B cell (primary cell): Measurements from ENCODE around the gene SRSF10.

Experiments used
- EZH2 ChIP-seq: IDR thresholded peaks from 2 replicates; pipeline ENCODE4 v1.6.1; 2012; ENCODE audit warnings: borderline replicate concordance, low read depth, mild to moderate bottlenecking, moderate library complexity, low read length; ENCODE audit not compliant: insufficient read depth, poor library complexity, severe bottlenecking
- TF ChIP-seq, protein P1 (sequence below): fragments of 200-600 bp; IDR thresholded peaks from one replicate; pipeline ENCODE4 v1.8.0; 2022; ENCODE audit warnings: antibody characterized with exemption, mild to moderate bottlenecking

DNA sequence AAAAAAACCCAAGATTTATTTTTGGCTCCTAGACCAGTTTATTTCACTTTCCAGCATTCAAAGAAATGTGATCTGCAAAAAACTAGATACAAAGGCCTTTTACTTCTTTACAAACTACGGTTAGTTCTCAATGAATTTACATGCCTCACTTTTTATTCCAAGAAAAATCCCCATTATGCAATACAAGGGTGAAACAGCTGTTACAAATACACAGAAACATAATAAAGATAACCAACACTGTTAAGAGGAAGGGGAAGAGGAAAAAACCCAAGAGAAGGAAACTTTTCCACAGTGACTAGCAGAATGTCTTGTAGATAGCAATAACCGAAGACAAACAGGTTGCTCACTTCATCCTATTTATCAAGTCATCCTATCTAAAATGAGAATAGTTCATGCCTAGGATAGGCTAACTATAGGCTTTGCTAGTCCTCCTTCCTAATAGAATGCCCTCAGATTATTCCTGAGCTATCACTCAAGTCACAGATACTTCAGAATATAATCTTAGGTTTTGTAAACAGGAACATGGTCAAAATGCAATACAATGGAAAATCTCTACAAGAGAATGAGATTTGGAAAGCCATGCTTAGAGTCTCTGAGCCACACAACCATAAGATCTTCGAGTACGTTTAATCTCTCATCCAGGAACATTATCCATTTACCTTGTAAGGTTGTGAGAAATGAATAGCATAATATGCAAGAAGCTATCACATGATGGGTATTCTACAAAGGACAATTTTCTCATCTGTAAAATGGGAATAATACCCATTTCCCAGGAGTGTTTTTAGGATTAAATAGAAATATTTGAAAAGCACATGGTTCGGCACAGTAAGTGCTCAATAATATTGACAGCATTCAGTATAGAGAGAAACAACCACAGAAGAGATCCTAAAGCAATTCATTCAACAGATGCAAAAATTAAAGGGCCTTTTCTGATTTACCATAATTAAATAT is 15.1 kb downstream of the SRSF10 start:
- TF ChIP-seq, protein P1, sequence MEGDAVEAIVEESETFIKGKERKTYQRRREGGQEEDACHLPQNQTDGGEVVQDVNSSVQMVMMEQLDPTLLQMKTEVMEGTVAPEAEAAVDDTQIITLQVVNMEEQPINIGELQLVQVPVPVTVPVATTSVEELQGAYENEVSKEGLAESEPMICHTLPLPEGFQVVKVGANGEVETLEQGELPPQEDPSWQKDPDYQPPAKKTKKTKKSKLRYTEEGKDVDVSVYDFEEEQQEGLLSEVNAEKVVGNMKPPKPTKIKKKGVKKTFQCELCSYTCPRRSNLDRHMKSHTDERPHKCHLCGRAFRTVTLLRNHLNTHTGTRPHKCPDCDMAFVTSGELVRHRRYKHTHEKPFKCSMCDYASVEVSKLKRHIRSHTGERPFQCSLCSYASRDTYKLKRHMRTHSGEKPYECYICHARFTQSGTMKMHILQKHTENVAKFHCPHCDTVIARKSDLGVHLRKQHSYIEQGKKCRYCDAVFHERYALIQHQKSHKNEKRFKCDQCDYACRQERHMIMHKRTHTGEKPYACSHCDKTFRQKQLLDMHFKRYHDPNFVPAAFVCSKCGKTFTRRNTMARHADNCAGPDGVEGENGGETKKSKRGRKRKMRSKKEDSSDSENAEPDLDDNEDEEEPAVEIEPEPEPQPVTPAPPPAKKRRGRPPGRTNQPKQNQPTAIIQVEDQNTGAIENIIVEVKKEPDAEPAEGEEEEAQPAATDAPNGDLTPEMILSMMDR: no peak
- TF ChIP-seq EZH2: no peak
